ENCODE data around the gene HSPH1.
A peak's percentile ranks its signal among the peaks of the same experiment; 100 is the strongest.
"Not testable (repeated sequence)": the region's sequence is repeated elsewhere in the genome, so short reads cannot be mapped to it uniquely, and the experiment has no call there.

HSPH1 gene

GRCh38 chr13:31161557-31162150, at the start of gene HSPH1:
Gene HSPH1 (minus strand): TSS chr13:31161904. CDS start chr13:31161582, 322 bp downstream.
- peak; percentile 97 for DNase-seq

- no peak for DNase-seq
These were observed 48.1 kb upstream of the HSPH1 start for GRCh38 chr13:31209841-31210210.

GRCh38 chr13:31209172-31209840, 47.6 kb upstream of the HSPH1 start:
- DNase-seq = peak; percentile 59

- no peak for DNase-seq
These were observed 46.9 kb upstream of the HSPH1 start for GRCh38 chr13:31208559-31209122.

GRCh38 chr13:31207661-31208552, 46.2 kb upstream of the HSPH1 start:
- no peak for DNase-seq

- no peak for DNase-seq
These were observed 42.9 kb upstream of the HSPH1 start for GRCh38 chr13:31204592-31204991.

- no peak for DNase-seq
These were observed 39.8 kb upstream of the HSPH1 start for GRCh38 chr13:31201341-31202031.

GRCh38 chr13:31200637-31200971, 38.9 kb upstream of the HSPH1 start:
- DNase-seq = no peak

- DNase-seq = peak; percentile 82
These were observed 38.3 kb upstream of the HSPH1 start, which contains the start of gene B3GLCT for GRCh38 chr13:31199849-31200636. Gene B3GLCT (plus strand): TSS chr13:31199975. CDS start chr13:31200085, 110 bp downstream.

- DNase-seq = no peak
These were observed 37.8 kb upstream of the HSPH1 start for GRCh38 chr13:31199527-31199848.

- no peak for DNase-seq
These were observed 36.8 kb upstream of the HSPH1 start for GRCh38 chr13:31198519-31198918.

- DNase-seq = no peak
These were observed 35.3 kb upstream of the HSPH1 start for GRCh38 chr13:31196992-31197391.

- no peak for DNase-seq
These were observed 33.9 kb upstream of the HSPH1 start for GRCh38 chr13:31195616-31196015.

- peak; percentile 82 for DNase-seq
These were observed 30.6 kb upstream of the HSPH1 start for GRCh38 chr13:31192306-31192705.

- no peak for DNase-seq
These were observed 30.0 kb upstream of the HSPH1 start for GRCh38 chr13:31191748-31192147.

- no peak for DNase-seq
These were observed 23.4 kb upstream of the HSPH1 start for GRCh38 chr13:31184981-31185645.

GRCh38 chr13:31184451-31184850, 22.7 kb upstream of the HSPH1 start:
- DNase-seq = no peak

GRCh38 chr13:31182987-31183386, 21.3 kb upstream of the HSPH1 start:
- no peak for DNase-seq

GRCh38 chr13:31179754-31180153, 18.1 kb upstream of the HSPH1 start:
- DNase-seq = no peak

- no peak for DNase-seq
These were observed 17.5 kb upstream of the HSPH1 start for GRCh38 chr13:31179241-31179640.

GRCh38 chr13:31177813-31178495, 16.2 kb upstream of the HSPH1 start:
- DNase-seq = not testable (repeated sequence)

All from midbrain (tissue), 1 donor.